Esophagus squamous epithelium (tissue), 5 donors: ENCODE data around the gene NSUN6. TPM values are rescaled to one million over a fixed set of nuclear protein-coding genes. Genes with fewer than 3 reads are reported as not detected.

Source experiments
- DNase-seq: peaks from one replicate; lab custom pipeline; 2025; lab: John Stamatoyannopoulos, UW
- H3K27ac ChIP-seq, 4 donors: fragments of 200-600 bp; sonication (generic); one replicate each; pipeline ENCODE4 v1.5.1; 2016 to 2019; ENCODE audit warnings: mild to moderate bottlenecking in 1 of 4
- H3K27me3 ChIP-seq, 4 donors: fragments of 200-600 bp; sonication (generic); 1 replicate in 3 of 4; 2 replicates in 1 of 4; pipeline versions ENCODE4 v1.5.1 to v1.6.0; 2017 to 2021; ENCODE audit warnings: antibody characterized with exemption in 1 of 4
- H3K36me3 ChIP-seq, 3 donors: fragments of 200-600 bp; sonication (generic); one replicate each; pipeline ENCODE4 v1.5.1; 2016 to 2019
- H3K4me1 ChIP-seq, 3 donors: fragments of 200-600 bp; sonication (generic); one replicate each; pipeline ENCODE4 v1.5.1; 2017 to 2019
- H3K4me3 ChIP-seq, 4 donors: fragments of 200-600 bp; sonication (generic); 1 replicate in 3 of 4; 2 replicates in 1 of 4; pipeline ENCODE4 v1.5.1; 2016 to 2019; ENCODE audit warnings: mild to moderate bottlenecking in 2 of 4, moderate library complexity in 1 of 4
- H3K9me3 ChIP-seq, 3 donors: fragments of 200-600 bp; sonication (generic); one replicate each; pipeline ENCODE4 v1.5.1; 2016 to 2019
- POLR2A ChIP-seq, 4 donors: fragments of 450-650 bp; IDR thresholded peaks; one replicate each; pipeline ENCODE4 v1.6.1; 2017; ENCODE audit warnings: antibody characterized with exemption in 4 of 4, mild to moderate bottlenecking in 4 of 4, moderate library complexity in 3 of 4
- WGBS, 2 donors: methylation state at CpG; one replicate each; pipeline ENCODE4 v1.1.5; 2018; 5-methylcytosine and 5-hydroxymethylcytosine counted together
- intact Hi-C: fragments of 100-400 bp; cut with DNase I; formaldehyde crosslinking; loops from one replicate; pipeline ENCODE4 v1.15.0; 2022
- total RNA-seq, 4 donors: library from RNA; depleted of rRNA; stranded (reverse); fragments of >200 nt; gene quantifications; one replicate each; pipeline ENCODE4 v1.1.0, GENCODE V29; 2016
- TF ChIP-seq, protein P1 (sequence below), 6 experiments: fragments of 450-650 bp in 4 of 6; fragments of 200-600 bp in 2 of 6; sonication (generic) in 2 of 6; IDR thresholded peaks; one replicate each; pipeline ENCODE4 v1.5.1; 2016 to 2019; ENCODE audit warnings: antibody characterized with exemption in 6 of 6, mild to moderate bottlenecking in 4 of 6, moderate library complexity in 4 of 6
- donor health status: DM: yes; HTN: yes; CAD: no.

The NSUN6 gene
- total RNA-seq, 4 donors from 2014 or later = 3.4 to 10.1 (median 5.6) TPM

DNA sequence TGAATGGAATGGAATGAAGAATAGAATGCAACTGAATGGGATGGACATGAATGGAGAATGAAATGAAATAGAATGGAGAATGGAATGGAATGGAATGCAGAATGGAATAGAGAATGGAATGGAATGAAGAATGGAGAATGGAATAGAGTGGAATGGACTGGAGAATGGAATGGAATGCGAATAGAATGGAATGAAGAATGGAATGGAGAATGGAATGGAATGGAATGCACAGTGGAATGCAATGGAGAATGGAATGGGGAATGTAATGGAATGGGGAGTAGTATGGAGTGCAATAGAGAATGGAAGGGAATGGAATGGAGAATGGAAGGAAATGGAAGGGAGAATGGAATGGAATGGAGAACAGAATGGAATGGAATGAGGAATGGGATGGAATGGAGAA, 93.4 kb downstream of the NSUN6 start:
- H3K4me1 ChIP-seq = no peaks in the 10 kb centered on the region
- peaks cover 0 to 13% (median 0%) of the 10 kb centered on the region in 3 donors for H3K9me3 ChIP-seq
- H3K4me3 ChIP-seq = no peak overlapping the region
- H3K27ac ChIP-seq = no peak overlapping the region
- intact Hi-C loops = no loop called here
- no peak for TF ChIP-seq POLR2A (IDR thresholded peaks at IDR 0.05)
- TF ChIP-seq, protein P1, sequence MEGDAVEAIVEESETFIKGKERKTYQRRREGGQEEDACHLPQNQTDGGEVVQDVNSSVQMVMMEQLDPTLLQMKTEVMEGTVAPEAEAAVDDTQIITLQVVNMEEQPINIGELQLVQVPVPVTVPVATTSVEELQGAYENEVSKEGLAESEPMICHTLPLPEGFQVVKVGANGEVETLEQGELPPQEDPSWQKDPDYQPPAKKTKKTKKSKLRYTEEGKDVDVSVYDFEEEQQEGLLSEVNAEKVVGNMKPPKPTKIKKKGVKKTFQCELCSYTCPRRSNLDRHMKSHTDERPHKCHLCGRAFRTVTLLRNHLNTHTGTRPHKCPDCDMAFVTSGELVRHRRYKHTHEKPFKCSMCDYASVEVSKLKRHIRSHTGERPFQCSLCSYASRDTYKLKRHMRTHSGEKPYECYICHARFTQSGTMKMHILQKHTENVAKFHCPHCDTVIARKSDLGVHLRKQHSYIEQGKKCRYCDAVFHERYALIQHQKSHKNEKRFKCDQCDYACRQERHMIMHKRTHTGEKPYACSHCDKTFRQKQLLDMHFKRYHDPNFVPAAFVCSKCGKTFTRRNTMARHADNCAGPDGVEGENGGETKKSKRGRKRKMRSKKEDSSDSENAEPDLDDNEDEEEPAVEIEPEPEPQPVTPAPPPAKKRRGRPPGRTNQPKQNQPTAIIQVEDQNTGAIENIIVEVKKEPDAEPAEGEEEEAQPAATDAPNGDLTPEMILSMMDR (IDR thresholded peaks at IDR 0.05) = no peak
- H3K27me3 ChIP-seq = no peaks in the 10 kb centered on the region
- peaks cover 0 to 94% (median 0%) of the 10 kb centered on the region in 3 donors for H3K36me3 ChIP-seq
- WGBS, 2 donors = 90 to 92% methylated on average over 1 of the region's 1 CpG
- no peak for DNase-seq

DNA sequence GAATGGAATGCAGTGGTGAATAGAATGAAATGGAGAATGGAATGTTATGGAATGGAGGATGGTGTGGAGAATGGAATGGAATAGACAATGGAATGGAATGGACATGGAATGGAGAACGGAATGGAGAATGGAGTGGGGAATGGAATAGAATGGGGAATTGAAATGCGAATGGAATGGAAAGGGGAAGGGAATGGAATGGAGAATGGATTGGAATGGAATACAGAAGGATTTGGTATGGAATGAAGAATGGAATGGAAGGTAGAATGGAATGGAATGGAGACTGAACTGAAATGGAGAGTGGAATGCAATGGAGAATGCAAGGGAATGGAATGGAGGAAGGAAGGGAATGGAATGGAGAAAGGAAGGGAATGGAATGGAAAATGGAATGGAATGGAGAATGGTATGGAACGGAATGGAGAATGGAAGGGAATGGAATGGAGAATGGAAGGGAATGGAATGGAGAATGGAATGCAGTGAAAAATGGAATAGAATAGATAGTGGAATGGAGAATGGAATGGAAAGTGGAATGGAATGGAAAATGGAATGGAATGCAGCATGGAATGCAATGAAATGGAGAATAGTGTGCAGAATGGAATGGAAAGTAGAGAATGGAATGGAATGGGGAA, 94.8 kb downstream of the NSUN6 start:
- H3K36me3 ChIP-seq = peaks cover 0 to 93% (median 0%) of the 10 kb centered on the region in 3 donors
- H3K27me3 ChIP-seq = no peaks in the 10 kb centered on the region
- intact Hi-C loops = no loop called here
- H3K27ac ChIP-seq = no peak overlapping the region
- no peak overlapping the region for H3K4me3 ChIP-seq
- H3K9me3 ChIP-seq = peaks cover 0 to 13% (median 0%) of the 10 kb centered on the region in 3 donors
- TF ChIP-seq POLR2A (IDR thresholded peaks at IDR 0.05) = no peak
- TF ChIP-seq, protein P1 (IDR thresholded peaks at IDR 0.05) = no peak
- no peak for DNase-seq
- H3K4me1 ChIP-seq = no peaks in the 10 kb centered on the region
- WGBS, 2 donors = 95% methylated on average over 3 of the region's 3 CpGs

DNA sequence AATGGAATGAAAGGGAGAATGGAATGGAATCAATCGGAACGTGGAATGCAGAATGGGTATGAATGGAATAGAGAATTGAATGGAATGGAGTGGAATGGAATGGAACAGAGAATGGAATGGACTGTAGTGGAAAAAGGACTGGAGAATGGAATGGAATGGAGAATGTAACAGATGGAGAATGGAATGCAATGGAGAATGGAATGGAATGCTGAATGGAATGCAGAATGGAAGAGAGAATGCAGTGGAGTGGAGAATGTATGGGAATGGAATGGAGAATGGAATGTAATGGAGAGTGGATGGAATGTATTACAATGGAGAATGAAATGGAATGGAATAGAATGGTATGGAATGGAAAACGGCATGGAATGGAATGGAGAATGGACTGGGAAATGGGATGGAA, 96.9 kb downstream of the NSUN6 start:
- H3K36me3 ChIP-seq = peaks cover 0 to 92% (median 0%) of the 10 kb centered on the region in 3 donors

GRCh38 chr10:18551473-18551872, 99.9 kb downstream of the NSUN6 start:
- Histone ChIP-seq H3K4me1 (no peaks in the 10 kb centered on the region), H3K27me3 (no peaks in the 10 kb centered on the region), H3K4me3 (no peak overlapping the region), H3K9me3 (peaks cover 0 to 1% (median 0%) of the 10 kb centered on the region in 3 donors), H3K36me3 (peaks cover 0 to 76% (median 0%) of the 10 kb centered on the region in 3 donors), H3K27ac (no peak overlapping the region)
- 89 to 100% methylated on average over 2 of the region's 2 CpGs for WGBS, 2 donors
- DNase-seq = no peak
- intact Hi-C loops = no loop called here
- TF ChIP-seq, protein P1 (IDR thresholded peaks at IDR 0.05) = no peak
- TF ChIP-seq POLR2A (IDR thresholded peaks at IDR 0.05) = no peak

More for the DNA sequence above, 96.9 kb downstream of the NSUN6 start:
- peaks cover 0 to 13% (median 0%) of the 10 kb centered on the region in 3 donors for H3K9me3 ChIP-seq
- H3K27me3 ChIP-seq = no peaks in the 10 kb centered on the region
- WGBS, 2 donors = 92% methylated on average over 3 of the region's 3 CpGs
- H3K4me1 ChIP-seq = no peaks in the 10 kb centered on the region
- TF ChIP-seq, protein P1 (IDR thresholded peaks at IDR 0.05) = no peak
- TF ChIP-seq POLR2A (IDR thresholded peaks at IDR 0.05) = no peak
- intact Hi-C loops = no loop called here
- DNase-seq = no peak
- no peak overlapping the region for H3K4me3 ChIP-seq
- no peak overlapping the region for H3K27ac ChIP-seq

DNA sequence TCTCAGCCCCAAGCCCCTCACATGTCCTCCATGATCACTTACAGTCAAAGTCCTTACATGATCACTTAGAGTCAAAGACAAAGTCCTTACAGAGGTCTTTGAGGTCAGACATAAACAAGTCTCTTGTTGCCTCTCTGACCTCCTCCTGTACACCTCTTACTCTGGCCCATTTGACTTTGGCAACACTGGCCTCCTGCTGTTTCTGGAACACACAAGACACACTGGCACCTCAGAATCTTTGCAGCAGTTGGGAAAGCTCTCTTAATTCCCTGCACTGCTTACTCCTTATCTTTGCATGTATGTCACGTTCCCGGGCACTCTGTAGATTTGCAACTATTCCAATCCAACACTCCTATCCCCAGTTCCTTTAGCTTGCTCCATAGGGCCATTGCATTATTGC, 102.3 kb downstream of the NSUN6 start:
- H3K27ac ChIP-seq = no peak overlapping the region
- H3K4me3 ChIP-seq = no peak overlapping the region
- peaks cover 0 to 72% (median 0%) of the 10 kb centered on the region in 3 donors for H3K36me3 ChIP-seq
- no peak for TF ChIP-seq POLR2A (IDR thresholded peaks at IDR 0.05)
- TF ChIP-seq, protein P1 (IDR thresholded peaks at IDR 0.05) = no peak
- DNase-seq = no peak
- intact Hi-C loops = no loop called here
- no peaks in the 10 kb centered on the region for H3K27me3 ChIP-seq
- no peaks in the 10 kb centered on the region for H3K4me1 ChIP-seq
- 93 to 100% methylated on average over 2 of the region's 2 CpGs for WGBS, 2 donors
- H3K9me3 ChIP-seq = no peaks in the 10 kb centered on the region
